NCI-H1048 (cell line): ENCODE data around the gene MXD3.
"Not testable (repeated sequence)": the region's sequence is repeated elsewhere in the genome, so short reads cannot be mapped to it uniquely, and the experiment has no call there.

Experiments used
- DNase-seq: peaks from one replicate; lab custom pipeline; 2025; lab: John Stamatoyannopoulos, UW

MXD3 gene

DNA sequence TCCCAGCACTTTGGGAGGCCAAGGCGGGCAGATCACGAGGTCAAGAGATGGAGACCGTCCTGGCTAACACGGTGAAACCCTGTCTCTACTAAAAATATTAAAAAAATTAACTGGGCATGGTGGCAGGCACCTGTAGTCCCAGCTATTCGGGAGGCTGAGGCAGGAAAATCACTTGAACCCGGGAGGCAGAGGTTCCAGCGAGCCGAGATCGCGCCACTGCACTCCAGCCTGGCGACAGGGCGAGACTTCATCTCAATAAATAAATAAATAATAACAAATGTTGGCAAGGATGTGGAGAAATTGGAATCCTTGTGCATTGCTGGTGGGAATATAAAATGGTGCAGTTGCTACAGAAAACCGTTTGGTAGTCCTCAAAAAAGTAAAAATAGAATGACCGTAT, 31.3 kb upstream of the MXD3 start:
- DNase-seq, result not testable (repeated sequence)

DNA sequence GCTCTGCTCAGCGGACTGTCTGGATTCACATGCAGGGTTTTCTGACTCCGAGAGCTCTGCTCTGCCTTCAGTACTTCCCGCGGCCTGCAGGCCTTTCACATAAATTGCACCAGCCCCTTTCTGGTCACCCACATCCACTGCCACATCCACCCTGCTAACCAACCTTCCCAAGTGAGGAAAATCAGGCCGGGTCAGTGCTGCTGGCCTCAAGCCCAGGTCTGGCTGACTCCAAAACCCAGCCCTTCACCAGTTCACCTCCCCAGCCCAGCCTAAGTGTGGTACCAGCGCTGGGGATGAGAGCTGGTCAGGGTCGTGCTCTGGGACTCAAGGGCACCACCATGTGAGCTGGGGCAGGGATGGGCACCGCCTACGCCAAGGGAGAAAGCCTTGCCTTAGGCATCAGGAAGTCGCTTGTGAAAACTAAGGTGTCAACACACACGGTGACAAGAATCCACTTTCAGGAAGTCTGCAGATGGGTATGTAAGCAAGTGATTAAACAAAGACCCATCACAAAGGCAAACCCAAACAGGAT, 27.5 kb upstream of the MXD3 start:
- no peak for DNase-seq

DNA sequence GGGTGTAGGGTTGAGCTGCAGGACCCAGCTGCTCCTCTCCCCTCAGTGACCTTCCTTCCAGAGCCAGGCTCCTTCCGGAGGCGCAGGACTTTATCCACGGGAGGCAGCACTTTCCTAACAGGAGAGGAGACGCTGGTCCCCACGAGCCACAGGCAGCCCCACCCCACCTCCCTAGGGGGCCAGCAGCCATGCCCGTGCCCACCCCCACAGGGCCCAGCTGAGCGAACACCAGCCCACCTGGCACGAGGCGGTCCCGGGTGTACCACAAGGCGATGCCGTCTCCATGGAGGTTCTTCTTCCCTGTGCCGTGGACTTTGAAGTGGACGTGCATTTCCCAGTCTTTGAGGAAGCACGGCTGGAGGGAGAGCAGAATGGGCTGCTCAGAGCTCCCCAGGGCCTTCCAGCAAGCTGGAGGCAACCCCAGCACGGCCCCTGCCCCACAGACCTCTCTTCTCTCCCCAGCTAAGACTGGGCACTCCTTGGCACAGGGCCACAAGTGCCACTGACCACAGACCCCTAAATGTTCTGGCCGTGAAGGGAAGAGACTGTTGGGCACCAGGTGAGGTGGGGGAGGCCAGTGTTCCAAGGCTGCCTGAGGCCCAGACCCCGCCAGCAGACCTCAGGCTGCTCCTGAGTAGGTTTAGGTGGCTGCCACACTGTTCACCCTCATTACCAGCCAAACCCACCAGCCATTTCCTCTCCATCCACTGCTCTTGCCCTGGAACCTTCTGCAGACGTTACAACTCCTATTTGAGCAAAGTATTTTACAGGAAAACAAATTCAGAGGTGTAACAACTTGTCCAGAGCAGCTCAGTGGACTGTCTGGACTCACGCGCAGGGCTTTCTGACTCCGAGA, 26.8 kb upstream of the MXD3 start:
- DNase-seq, result no peak

GRCh38 chr5:177336603-177337494, 25.2 kb upstream of the MXD3 start:
- no peak for DNase-seq

GRCh38 chr5:177336112-177336511, 24.4 kb upstream of the MXD3 start:
- no peak for DNase-seq

DNA sequence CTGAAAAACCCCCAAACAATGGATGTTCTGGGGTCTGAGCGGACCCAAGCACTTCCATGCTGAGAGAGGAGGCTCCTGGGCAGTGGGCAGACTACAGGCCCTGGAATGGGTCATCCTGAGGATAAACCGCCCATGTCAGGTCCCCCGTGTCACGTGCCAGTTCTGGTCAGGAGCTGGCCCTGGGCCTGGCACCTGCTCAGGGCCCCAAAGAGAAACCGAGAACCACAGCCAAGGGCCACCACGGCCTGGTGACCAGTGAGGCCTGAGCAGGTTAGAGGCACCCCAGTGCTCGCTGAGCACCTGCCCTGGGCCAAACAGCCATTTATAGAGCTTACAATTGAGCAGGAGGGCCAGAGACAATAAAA, 24.0 kb upstream of the MXD3 start:
- no peak for DNase-seq

DNA sequence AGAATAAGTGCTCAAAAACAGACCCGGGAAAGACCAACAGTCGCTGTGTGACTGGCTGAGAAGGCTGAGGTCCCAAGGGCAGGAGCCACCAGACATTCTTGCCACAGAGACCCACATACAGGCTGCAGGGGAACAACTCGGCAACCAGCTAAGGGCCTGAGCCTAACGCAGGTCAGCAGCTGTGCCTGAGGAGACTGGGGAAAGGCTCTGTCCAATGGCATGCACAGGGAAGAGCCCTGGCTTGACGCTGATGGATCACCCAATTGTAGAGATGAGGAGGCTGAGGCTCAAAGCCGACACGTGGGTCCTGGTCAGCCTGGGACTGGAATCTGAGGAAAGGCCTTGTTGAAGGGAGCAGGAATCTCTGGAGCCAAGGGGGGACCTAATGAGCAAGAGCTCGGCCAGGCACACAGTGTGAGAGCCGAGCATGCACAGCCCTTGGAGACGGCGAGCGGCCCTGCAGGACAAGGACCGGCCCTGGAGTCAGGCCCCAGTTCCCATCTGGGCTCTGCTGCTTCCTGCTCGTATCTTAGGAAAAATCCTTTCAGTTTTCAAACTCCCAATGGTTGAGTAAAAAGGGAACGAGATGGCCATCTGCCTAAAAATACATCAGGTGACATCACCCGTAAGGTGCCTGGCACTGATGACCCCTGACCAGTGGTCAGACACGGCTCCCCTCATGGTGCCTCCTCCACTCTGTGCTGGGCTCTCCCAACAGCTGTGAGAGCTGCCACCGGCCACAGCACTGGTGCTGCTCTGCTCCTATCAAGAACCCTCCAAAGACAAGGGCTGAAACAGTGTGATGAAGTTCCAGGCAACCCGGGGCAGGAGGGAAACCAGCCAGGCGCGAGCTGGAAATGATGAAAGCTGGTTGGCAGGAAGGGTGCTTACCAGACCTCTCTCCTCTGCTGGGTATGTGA, 23.3 kb upstream of the MXD3 start:
- DNase-seq, result no peak

GRCh38 chr5:177334155-177334551, 22.5 kb upstream of the MXD3 start:
- no peak for DNase-seq

DNA sequence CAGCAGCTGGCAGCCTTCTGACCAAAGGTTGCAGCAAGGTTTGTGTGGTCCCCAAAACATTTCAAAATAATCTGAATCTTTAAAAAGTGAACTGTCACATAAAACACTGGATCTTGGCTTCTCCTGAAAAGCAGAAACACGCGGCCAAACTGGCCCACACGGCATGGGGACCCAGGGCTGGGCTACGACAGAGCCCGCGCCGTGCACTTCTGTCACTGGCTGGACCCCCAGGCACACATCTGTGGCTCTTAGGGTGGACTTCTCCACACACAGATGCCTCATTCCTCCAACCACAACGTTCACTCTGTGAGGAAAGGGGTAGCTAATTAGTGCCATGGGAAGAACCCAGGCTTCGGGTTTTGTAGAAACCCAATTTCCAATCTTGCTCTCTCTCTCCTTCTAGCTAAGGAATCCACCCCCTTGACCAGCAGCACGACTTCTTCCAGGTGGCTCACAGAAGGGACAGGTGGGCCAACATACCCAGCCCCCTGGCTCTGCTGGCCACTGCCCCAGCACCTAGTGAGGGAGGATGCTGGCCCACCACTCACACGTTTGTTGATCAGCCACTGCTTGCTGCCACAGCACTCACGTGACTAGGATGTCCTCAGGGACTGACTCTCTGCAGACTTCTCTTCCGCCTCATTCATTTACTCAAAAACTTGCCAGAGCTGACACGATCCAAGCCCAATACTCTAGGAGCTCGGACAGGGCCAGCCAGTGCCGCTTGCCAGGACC, 21.9 kb upstream of the MXD3 start:
- no peak for DNase-seq

- no peak for DNase-seq
Measured at GRCh38 chr5:177332896-177333260, 21.2 kb upstream of the MXD3 start.

DNA sequence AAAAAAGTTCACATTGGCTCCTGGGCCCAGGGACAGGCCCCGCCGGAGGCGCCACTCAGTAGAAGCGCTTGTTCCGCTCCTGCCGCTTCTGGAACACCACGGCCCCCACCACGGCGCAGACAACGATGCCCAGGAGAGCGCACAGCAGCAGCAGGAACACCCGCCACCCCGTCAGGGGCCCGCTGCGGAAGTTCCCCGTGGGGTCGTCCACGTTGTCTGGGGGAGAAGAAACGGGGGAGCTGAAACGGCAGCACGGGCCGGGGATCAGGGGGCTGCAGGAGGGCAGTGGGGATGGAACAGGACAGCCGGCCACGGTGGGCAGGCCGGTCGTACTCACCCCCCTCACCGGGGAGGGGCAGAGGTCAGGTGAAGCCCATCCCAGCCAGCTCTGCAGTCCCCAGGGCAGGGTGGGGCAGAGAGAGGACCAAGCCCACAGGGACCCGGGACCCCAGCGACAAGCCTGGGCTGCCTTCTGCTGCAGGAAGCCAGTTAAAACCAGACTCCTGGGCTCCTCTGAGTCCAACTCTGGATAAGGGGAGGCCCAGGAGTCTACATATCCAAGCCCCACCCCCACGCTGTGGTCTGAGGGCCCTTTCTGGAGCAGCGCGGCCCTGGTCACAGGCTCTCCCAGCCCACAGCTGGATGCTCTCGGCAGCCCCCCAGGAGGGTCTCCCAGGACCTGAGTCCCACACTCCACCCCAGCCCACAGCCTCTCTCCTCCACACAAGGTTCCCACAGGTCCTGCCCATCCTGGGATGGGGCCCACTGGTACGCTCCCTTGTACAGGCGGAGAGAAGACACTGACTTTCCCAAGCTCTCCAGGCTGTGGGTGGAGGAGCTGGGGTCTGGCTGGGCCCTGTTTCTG, 20.6 kb upstream of the MXD3 start:
- DNase-seq, result no peak

- DNase-seq, result no peak
Measured at GRCh38 chr5:177330991-177331842, 19.5 kb upstream of the MXD3 start.

DNA sequence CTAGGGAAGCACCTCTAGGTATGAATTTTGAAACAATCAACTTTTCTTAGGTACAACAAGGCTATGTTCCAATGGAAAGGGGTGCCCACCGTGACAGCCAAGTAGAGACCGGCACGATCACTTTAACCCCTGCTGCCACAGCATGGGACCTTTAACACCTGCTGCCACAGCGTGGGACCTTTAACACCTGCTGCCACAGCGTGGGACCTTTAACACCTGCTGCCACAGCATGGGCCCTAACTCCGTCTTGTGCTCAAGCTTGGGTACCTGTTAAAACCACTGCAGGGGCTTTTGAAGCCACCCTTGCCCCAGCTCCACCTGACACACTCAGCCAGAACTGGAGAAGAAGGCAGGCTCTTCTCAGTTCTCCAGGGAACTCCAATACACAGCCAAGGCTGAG, 18.2 kb upstream of the MXD3 start:
- no peak for DNase-seq

GRCh38 chr5:177328545-177329231, 17.0 kb upstream of the MXD3 start:
- no peak for DNase-seq

- no peak for DNase-seq
Measured at GRCh38 chr5:177327539-177328522, 16.1 kb upstream of the MXD3 start.

- no peak for DNase-seq
Measured at GRCh38 chr5:177325868-177326381, 14.2 kb upstream of the MXD3 start.

DNA sequence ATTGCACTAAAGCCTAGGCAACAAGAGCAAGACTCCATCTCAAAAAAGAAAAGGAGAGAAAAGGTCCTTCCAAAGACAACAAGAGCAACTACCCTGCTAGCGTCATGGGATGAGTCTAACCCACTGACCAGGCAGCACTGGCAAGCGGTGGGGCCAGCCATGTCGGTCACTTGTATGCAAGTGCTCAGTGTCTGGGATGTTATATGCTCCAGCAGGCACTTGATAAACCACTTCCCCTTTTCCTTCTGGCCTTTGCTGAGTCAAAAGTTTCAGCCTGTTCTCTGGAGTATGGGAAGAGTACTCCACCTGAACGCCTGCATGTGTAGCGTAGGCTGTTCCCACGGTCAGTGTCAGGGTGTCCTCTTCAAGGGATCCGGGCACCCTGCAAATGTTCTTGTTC, 9.2 kb upstream of the MXD3 start:
- DNase-seq, result no peak
